ENCODE data around the gene RUNX2.

DNA sequence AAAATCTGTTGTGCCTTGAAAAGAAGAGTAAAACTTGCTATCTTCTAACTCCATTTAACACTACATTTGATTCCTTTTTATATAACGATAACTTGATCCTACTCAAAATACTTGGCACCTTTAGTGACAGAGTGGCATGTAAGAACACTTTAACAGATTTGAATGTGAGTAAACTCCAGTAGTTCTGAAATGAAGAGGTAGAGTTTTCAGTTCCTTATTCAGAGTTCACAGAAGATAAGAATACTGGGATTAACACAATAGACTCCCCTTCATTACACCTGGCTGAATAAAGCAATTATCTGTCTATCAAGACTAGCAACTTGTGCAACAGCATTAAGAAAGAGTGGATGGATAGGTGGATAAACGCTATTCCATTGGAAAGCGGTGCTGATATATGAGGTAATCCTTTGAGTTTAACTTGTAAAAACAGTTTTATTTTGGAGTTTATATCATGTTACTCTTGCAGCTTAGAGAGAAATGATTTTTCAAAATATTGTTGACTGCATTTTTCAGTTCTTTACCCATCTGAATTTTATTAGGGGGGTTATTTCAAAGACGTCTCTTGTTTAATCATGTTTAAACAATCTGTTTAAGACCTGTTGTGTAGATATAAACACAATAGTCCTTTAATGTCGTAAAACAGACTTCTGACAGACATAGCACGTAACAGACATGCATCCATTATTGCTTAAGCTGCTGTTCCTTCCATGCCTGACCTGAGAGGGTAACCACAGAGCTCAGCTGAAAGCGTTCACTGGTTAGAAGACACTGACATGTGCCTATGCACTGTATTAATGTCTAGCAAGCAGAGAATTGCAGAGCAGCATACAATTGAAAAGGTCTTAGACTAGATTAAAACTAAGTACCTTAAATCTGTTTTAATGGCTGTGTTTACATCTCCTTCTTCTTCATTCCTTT, 152.0 kb downstream of the RUNX2 start:
- TF ChIP-seq TAF1 (IDR thresholded peaks at IDR 0.05; ENCODE audit: borderline replicate concordance, low read depth, low read length) (no peak), POLR2AphosphoS5 (IDR thresholded peaks at IDR 0.05; ENCODE audit: low read depth, low read length) (no peak)
